Chondrocyte (in vitro differentiated cells): ENCODE measurements around the gene AUTS2. TPM values are rescaled to one million over a fixed set of nuclear protein-coding genes. Genes with fewer than 3 reads are reported as not detected.
A peak's percentile ranks its signal among the peaks of the same experiment; 100 is the strongest.

Source experiments
- DNase-seq: peaks from one replicate; pipeline ENCODE4 v3.0.0; 2021; ENCODE audit warnings: mixed read lengths, low spot score
- H3K27ac Mint-ChIP-seq: one replicate; pipeline ENCODE4 v1.8.0; 2021; ENCODE audit warnings: mild to moderate bottlenecking, moderate library complexity, mixed read lengths; ENCODE audit not compliant: unreplicated experiment
- H3K27me3 Mint-ChIP-seq: 2 replicates; pipeline ENCODE4 v1.8.0; 2021; ENCODE audit warnings: low read depth, mixed read lengths
- H3K36me3 Mint-ChIP-seq: 2 replicates; pipeline ENCODE4 v1.8.0; 2021; ENCODE audit warnings: low read depth, mixed read lengths
- H3K4me1 Mint-ChIP-seq: 2 replicates; pipeline ENCODE4 v1.8.0; 2021; ENCODE audit warnings: low read depth, mild to moderate bottlenecking, mixed read lengths
- H3K4me3 Mint-ChIP-seq: one replicate; pipeline ENCODE4 v1.8.0; 2021; ENCODE audit warnings: mild to moderate bottlenecking, moderate library complexity, mixed read lengths; ENCODE audit not compliant: unreplicated experiment
- H3K9me3 Mint-ChIP-seq: 2 replicates; pipeline ENCODE4 v1.8.0; 2021; ENCODE audit warnings: low read depth, mixed read lengths
- total RNA-seq: library from RNA; stranded (reverse); gene quantifications from 3 replicates; pipeline ENCODE4 v1.2.1, GENCODE V29; 2021
- TF ChIP-seq, protein P1 (sequence below): fragments of 200-600 bp; sonication (generic); IDR thresholded peaks from 2 replicates; pipeline ENCODE4 v1.5.0; 2021; ENCODE audit warnings: antibody characterized with exemption, mild to moderate bottlenecking, moderate library complexity

AUTS2 gene
- total RNA-seq, 1 donor from 2014 or later, result 31.5 TPM

DNA sequence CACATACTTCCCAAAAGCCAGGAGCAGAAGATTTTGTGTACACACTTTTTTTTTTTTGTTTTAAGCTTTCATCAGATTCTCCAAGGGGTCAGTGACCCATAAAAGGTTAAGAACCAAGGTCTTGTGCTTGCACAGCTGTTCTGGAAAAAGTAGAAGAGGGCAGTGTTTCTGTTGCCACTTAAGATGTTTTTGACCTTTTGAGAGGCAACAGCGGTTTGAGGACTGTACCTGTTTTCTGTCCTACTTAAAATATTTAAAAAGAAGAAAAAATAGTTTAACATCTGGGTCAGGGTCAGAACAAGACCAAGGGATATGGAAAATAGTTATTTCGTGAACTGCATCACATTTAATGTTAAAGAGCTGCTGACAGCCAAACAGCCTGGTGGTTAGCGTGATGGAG is 32.9 kb downstream of the AUTS2 start:
- TF ChIP-seq, protein P1, sequence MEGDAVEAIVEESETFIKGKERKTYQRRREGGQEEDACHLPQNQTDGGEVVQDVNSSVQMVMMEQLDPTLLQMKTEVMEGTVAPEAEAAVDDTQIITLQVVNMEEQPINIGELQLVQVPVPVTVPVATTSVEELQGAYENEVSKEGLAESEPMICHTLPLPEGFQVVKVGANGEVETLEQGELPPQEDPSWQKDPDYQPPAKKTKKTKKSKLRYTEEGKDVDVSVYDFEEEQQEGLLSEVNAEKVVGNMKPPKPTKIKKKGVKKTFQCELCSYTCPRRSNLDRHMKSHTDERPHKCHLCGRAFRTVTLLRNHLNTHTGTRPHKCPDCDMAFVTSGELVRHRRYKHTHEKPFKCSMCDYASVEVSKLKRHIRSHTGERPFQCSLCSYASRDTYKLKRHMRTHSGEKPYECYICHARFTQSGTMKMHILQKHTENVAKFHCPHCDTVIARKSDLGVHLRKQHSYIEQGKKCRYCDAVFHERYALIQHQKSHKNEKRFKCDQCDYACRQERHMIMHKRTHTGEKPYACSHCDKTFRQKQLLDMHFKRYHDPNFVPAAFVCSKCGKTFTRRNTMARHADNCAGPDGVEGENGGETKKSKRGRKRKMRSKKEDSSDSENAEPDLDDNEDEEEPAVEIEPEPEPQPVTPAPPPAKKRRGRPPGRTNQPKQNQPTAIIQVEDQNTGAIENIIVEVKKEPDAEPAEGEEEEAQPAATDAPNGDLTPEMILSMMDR, result no peak
- Mint-ChIP-seq H3K27me3 (no peaks in the 10 kb centered on the region), H3K27ac (peak overlapping the region; percentile 49), H3K36me3 (no peaks in the 10 kb centered on the region), H3K4me3 (no peak overlapping the region), H3K9me3 (no peaks in the 10 kb centered on the region), H3K4me1 (peaks cover 55% of the 10 kb centered on the region)
- DNase-seq, result no peak

DNA sequence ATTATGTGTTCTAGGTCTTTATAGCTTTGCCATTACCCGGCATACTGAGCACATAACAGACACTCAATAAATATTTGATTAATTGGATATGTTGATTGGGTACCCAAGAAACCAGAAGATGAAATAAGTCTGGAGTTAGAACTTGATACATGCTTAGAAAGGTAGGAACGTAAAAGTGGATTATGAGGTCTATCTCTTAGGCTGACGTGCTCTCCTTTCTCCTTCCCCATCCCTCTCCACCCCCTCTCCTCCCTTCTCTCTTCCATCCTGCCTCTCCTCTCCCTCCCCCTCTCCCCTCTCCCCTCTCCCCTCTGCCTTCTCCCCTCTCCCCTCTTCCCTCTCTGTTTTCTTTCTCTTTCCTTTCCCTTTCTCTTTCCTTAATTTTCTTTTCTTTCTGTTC is 34.0 kb downstream of the AUTS2 start:
- no peak overlapping the region for H3K4me3 Mint-ChIP-seq
- no peaks in the 10 kb centered on the region for H3K27me3 Mint-ChIP-seq
- H3K36me3 Mint-ChIP-seq, result no peaks in the 10 kb centered on the region
- no peaks in the 10 kb centered on the region for H3K9me3 Mint-ChIP-seq
- H3K4me1 Mint-ChIP-seq, result peaks cover 55% of the 10 kb centered on the region
- DNase-seq, result no peak
- no peak overlapping the region for H3K27ac Mint-ChIP-seq
- TF ChIP-seq, protein P1, result no peak

DNA sequence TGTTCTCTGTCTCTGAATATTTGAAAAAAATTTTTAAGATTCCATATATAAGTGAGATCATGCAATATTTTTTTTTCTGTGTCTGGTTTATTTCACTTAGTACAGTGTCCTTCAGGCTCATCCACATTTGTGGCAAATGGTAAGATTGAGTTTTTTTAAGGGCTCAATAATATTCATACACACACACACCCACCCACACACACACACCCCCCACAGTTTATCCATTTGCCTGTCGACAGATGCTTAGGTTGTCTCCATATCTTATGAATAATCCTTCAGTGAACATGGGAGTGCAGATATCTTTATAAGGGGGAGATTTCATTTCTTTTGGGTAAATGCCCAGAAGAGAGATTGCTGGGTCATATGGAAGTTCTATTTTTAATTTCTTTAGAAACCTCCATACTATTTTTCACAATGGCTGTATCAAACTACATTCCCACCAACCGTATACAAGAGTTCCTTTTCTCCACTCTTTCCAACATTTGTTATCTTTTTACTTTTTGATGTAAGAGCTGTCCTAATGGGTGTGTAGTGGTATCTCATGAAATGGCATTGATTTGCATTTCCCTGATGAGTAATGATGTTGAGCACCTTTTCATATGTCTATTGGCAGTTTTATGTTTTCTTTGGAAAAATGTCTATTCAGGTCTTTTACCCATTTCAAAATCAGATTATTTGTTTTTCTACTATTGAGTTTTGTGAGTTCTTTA is 35.0 kb downstream of the AUTS2 start:
- no peaks in the 10 kb centered on the region for H3K9me3 Mint-ChIP-seq
- DNase-seq, result no peak
- H3K4me3 Mint-ChIP-seq, result peak overlapping the region; percentile 0
- H3K27ac Mint-ChIP-seq, result peak overlapping the region; percentile 90
- H3K4me1 Mint-ChIP-seq, result peaks cover 54% of the 10 kb centered on the region
- no peaks in the 10 kb centered on the region for H3K27me3 Mint-ChIP-seq
- no peaks in the 10 kb centered on the region for H3K36me3 Mint-ChIP-seq
- TF ChIP-seq, protein P1, result no peak

DNA sequence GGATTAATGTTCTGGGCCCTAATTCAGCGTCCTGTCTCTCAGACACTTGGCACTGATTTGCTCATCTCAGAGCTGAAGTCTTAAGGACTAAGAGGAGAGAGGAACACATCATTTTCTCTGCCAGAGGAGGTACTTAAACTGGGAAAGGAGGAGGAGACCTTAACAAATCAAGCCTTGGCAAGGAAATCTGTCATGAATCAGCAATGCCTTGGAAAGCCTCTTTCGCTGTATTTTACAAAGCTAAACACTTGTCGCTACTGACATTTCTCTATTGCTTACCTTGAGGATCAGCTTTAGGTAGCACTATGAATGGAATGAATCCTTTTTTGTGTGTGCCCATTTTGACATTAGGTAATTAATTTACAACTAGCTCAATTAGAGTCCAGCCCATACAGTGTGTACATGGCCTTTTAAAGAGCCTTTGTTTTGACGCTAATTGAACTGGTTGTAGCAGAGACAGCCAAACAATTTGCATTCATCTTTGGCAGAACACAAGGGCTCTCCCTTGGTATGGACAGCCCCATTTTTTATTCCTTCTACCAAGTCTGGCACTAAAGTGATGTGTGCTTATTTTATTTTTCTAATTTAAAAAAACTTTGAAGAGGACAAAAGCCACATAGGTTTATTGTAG is 37.4 kb downstream of the AUTS2 start:
- peak overlapping the region; percentile 33 for H3K27ac Mint-ChIP-seq
- no peaks in the 10 kb centered on the region for H3K27me3 Mint-ChIP-seq
- peaks cover 40% of the 10 kb centered on the region for H3K4me1 Mint-ChIP-seq
- DNase-seq, result no peak
- H3K9me3 Mint-ChIP-seq, result no peaks in the 10 kb centered on the region
- TF ChIP-seq, protein P1, result no peak
- no peaks in the 10 kb centered on the region for H3K36me3 Mint-ChIP-seq
- no peak overlapping the region for H3K4me3 Mint-ChIP-seq

DNA sequence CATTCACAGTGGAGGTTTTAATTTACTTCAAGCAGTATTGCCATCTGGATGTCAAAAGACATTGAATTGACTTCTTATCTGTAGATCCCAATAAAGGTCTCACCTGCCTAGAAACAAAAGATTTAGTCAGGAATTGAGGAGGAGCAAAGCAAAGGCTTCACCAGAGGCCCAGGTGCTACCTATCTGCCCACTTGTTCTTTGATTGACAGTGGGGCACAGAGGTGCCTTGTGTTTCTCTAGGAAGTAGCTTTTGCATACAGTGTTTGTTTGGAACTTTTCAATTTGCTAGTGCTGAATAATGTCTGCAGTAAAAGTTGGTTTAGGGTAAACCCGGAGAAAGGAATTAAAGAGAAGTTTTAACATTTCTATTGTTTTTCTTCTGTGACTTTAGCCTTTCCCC is 40.4 kb downstream of the AUTS2 start:
- peaks cover 35% of the 10 kb centered on the region for H3K4me1 Mint-ChIP-seq
- TF ChIP-seq, protein P1, result no peak
- no peak overlapping the region for H3K4me3 Mint-ChIP-seq
- H3K27me3 Mint-ChIP-seq, result no peaks in the 10 kb centered on the region
- no peak for DNase-seq
- no peaks in the 10 kb centered on the region for H3K36me3 Mint-ChIP-seq
- H3K27ac Mint-ChIP-seq, result no peak overlapping the region
- H3K9me3 Mint-ChIP-seq, result no peaks in the 10 kb centered on the region
